Measurements from ENCODE around the gene TOR2A.

Gene TOR2A

DNA sequence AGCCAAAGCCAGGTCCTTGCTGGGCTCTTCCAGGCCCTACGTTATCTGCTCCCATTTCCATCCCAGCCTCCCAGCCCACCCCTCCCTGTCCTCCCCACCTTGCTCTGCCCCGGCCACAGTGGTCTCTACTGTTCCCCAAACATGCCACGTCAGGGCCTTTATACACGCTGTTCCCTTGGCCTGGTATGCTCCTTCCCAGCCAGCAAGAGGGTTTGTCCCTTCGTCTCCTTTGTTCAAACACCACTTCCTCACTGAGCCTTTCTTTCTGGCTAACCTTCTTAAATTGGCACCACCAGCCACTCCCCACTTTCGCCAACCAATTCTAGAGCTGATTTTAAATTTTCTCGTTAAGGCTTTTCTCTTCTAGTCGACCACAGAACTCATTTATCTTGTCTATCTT lies 33.6 kb upstream of the TOR2A start:
- H3K4me3 ChIP-seq (replicated peaks; ENCODE audit: low read depth, low read length) = no peak overlapping the region
- no peak for DNase-seq (ENCODE audit: extremely low read depth, low read depth)

DNA sequence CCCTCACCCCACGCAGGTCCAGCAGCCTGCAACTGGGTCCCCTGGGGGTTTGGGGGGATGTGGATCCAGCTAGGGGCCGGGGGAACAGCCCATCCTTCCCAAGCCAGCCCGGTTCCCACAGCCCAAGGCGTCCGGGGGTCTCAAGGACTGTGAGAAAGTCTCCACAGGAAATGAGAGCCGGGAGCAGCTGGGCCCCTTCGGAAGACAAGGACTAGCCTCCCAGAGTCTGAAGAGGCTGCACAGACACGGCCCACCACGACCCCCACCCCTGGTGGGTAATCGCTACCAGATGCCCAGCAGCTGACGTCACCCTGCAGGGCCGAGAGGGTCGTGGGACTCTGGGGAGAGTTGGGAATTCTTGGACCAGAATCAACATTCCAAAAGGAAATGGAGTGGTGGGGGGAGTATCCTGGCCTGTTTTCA lies 32.8 kb upstream of the TOR2A start:
- no peak for DNase-seq (ENCODE audit: extremely low read depth, low read depth)
- TF ChIP-seq, protein P1, sequence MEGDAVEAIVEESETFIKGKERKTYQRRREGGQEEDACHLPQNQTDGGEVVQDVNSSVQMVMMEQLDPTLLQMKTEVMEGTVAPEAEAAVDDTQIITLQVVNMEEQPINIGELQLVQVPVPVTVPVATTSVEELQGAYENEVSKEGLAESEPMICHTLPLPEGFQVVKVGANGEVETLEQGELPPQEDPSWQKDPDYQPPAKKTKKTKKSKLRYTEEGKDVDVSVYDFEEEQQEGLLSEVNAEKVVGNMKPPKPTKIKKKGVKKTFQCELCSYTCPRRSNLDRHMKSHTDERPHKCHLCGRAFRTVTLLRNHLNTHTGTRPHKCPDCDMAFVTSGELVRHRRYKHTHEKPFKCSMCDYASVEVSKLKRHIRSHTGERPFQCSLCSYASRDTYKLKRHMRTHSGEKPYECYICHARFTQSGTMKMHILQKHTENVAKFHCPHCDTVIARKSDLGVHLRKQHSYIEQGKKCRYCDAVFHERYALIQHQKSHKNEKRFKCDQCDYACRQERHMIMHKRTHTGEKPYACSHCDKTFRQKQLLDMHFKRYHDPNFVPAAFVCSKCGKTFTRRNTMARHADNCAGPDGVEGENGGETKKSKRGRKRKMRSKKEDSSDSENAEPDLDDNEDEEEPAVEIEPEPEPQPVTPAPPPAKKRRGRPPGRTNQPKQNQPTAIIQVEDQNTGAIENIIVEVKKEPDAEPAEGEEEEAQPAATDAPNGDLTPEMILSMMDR (IDR thresholded peaks at IDR 0.05; ENCODE audit: low read depth, low read length, missing control alignments) = no peak
- H3K4me3 ChIP-seq (replicated peaks; ENCODE audit: low read depth, low read length) = no peak overlapping the region

More for the DNA sequence above, 33.6 kb upstream of the TOR2A start:
- TF ChIP-seq, protein P1 (IDR thresholded peaks at IDR 0.05; ENCODE audit: low read depth, low read length, missing control alignments) = no peak

DNA sequence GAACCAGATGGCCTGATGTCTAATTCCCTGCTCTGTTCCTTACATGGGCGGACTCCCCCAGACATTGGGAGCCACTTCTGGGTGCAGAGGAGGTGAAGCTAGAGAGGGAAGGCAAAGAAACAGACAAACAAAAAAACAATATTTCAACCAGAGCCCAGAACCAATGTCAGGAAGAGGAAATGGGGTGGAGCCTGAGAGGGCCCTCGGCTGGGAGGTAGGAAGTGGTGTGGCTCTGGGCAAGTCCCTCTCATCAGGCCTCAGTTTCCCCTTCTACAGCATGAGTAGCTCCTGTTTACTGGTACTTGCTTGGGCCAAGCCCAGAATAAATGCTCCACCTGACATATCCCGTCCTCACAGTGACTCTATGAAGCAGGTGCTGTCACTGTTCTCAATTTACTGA lies 32.3 kb upstream of the TOR2A start:
- no peak overlapping the region for H3K4me3 ChIP-seq (replicated peaks; ENCODE audit: low read depth, low read length)
- TF ChIP-seq, protein P1 (IDR thresholded peaks at IDR 0.05; ENCODE audit: low read depth, low read length, missing control alignments) = no peak
- no peak for DNase-seq (ENCODE audit: extremely low read depth, low read depth)

DNA sequence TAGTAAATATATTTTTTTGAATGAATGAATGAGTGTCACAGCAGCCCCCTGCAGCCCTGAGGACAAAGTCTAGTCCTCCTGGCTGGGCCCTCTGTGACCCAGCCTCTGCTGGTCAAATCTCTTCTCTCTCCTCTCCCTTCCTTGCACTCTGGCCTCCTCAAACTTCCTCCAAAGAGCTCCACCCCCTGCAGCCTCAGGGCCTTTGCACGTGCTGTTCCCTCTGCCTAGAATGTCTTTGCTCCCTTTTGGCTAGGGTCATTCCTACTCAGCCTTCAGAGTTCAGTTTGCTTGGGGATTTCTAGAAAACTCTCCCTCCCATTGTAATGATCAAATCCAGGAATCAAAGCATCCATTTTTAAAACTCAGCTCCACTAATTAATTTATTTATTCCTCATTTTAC lies 30.3 kb upstream of the TOR2A start:
- no peak overlapping the region for H3K4me3 ChIP-seq (replicated peaks; ENCODE audit: low read depth, low read length)
- no peak for DNase-seq (ENCODE audit: extremely low read depth, low read depth)
- TF ChIP-seq, protein P1 (IDR thresholded peaks at IDR 0.05; ENCODE audit: low read depth, low read length, missing control alignments) = no peak

DNA sequence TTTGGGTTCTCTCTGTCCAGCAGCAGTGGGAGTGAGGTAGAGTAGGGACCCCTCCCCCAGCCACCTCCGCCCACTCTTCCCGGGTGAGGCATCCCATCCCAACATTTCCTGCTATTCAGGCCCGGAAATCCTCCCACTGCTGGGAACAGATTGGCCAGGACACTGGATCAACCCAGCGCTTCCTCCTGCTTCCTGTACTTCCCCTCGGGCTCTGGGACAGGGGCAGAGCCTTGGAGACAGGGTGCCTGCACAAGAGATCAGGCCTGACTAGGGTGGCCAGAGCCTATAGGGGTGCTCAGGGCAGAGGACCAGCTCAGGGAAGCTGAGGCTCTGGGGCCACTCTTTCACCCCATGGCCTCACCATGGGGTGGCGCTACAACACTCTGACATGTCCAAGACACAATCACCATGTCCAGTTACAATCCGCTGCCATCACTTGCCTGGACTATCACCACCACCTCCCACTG lies 28.9 kb upstream of the TOR2A start:
- DNase-seq (ENCODE audit: extremely low read depth, low read depth) = no peak
- no peak overlapping the region for H3K4me3 ChIP-seq (replicated peaks; ENCODE audit: low read depth, low read length)
- TF ChIP-seq, protein P1 (IDR thresholded peaks at IDR 0.05; ENCODE audit: low read depth, low read length, missing control alignments) = peak; percentile 44

DNA sequence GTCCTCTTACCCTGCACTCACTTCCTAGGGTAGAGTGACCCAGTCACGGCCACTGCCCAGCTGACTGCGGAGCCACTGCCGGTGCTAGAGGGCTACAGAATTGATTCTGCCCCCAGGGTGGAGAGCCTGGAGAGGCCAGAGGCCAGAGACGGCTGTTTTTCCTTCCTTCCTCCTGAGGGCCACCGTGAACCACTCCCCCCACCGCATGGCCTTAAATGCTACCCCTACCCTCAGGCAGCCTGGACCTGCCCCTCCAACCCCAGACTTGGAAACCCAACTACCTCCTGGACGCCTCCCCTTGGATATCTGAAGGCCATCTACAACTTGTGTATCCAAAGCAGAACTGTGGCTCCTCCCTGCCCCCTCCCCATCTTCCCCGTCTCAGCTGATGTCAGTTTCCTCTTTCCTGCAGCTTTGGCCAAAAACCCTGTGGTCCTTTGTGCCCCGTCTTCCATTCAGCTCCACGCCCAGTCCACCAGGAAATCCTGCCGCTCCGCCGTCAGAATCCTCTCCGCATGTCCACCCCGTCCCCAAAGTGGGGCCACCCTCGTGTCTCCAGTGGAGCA lies 27.1 kb upstream of the TOR2A start:
- TF ChIP-seq, protein P1 (IDR thresholded peaks at IDR 0.05; ENCODE audit: low read depth, low read length, missing control alignments) = no peak
- H3K4me3 ChIP-seq (replicated peaks; ENCODE audit: low read depth, low read length) = no peak overlapping the region

DNA sequence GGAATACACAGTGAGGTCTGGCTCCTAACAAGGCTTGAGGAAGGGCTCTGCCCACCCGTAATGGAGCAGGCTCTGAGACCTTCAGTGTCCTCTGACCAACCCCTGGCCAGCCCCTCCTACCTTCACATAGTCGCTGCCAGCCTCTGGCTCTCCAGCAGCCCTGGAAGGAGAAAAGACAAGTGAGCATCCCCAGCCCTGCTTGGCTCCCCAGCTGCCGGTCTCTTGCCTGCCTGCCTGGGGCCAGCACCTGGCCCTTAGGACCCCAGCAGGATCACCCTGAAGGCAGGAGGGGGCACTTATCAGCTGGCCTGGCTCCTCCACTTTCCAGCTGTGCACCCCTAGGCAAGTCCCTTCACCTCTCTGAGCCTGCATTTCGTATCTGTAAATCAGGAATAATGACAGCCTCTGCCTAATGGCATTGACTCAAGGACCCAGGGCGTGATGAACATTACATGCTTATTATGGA lies 26.4 kb upstream of the TOR2A start:
- H3K4me3 ChIP-seq (replicated peaks; ENCODE audit: low read depth, low read length) = no peak overlapping the region
- TF ChIP-seq, protein P1 (IDR thresholded peaks at IDR 0.05; ENCODE audit: low read depth, low read length, missing control alignments) = no peak
- no peak for DNase-seq (ENCODE audit: extremely low read depth, low read depth)

More for the DNA sequence above, 27.1 kb upstream of the TOR2A start:
- DNase-seq (ENCODE audit: extremely low read depth, low read depth) = no peak

All from HFF-Myc (cell line).